OCI-M2 (cell line): ENCODE measurements around the gene DUS4L.
"Not testable (repeated sequence)": the region's sequence is repeated elsewhere in the genome, so short reads cannot be mapped to it uniquely, and the experiment has no call there.

Experiments
- DNase-seq: peaks from one replicate; lab custom pipeline; 2025; ENCODE audit not compliant: unreplicated experiment; lab: John Stamatoyannopoulos, UW

Gene DUS4L, protein sequence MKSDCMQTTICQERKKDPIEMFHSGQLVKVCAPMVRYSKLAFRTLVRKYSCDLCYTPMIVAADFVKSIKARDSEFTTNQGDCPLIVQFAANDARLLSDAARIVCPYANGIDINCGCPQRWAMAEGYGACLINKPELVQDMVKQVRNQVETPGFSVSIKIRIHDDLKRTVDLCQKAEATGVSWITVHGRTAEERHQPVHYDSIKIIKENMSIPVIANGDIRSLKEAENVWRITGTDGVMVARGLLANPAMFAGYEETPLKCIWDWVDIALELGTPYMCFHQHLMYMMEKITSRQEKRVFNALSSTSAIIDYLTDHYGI

DNA sequence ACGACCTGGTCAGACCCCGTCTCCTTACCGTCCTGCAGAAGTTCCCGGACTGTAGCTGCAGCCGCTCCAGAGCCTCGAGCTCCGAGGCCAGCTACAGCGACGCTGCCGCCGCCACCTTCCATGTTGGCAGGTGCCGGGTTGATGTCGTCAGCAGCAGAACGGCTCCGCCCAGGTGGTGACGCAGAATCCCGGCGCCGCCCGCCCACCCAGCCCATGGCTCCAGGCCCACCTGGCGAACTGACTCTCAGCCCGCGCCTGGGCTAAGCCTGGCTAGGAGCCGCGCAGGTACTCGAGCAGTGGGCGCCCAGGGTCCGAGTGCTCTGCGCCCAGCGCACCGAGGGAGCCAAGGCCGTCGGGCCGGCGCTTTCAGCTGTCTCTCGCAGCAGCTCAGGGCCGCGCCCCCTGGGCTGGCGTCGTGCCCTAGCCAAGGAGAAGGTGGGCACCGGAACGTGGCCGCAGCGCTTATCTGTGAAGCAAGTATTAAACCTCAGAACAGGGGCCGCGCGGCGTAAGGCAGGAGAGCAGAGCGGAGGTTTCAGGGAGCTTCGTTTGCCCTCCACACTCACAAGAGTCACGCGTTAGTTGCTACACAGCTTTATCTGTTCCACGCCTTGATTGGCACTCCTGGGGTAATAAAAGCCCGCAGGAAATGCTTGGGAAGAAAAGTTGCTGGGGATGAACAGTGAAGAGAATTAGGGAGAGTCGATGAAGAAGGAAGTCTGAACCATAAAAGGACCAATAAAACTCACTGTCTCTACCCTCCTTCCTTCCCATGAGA lies at the start of gene DUS4L, which contains the start of gene COG5:
DUS4L (plus strand) TSS at position 197 of the 778 bp plus-strand sequence. CDS start 3,100 bp downstream, outside the sequence.
COG5 (minus strand) TSS at position 146 of the 778 bp plus-strand sequence; CDS start at position 122, 24 bp downstream.
- DNase-seq: peak; percentile 50

DNA sequence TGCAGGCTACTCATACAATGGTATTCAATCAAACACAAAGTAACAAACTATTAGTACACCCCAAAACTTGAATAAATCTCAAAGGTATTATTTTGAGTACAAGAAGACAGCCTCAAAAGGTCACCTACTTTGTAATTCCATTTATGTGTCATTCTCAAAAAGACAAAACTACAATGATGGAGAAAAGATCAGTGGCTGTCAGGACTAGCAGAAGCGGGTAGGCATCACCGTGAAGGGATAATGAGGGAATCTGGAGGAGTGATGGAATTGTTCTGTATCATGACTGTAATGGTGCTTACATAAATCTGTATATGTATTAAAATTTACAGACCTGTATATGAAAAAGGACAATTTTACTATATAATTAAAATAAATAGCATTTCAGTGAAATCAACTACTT lies 37.1 kb upstream of the DUS4L start:
- no peak for DNase-seq

DNA sequence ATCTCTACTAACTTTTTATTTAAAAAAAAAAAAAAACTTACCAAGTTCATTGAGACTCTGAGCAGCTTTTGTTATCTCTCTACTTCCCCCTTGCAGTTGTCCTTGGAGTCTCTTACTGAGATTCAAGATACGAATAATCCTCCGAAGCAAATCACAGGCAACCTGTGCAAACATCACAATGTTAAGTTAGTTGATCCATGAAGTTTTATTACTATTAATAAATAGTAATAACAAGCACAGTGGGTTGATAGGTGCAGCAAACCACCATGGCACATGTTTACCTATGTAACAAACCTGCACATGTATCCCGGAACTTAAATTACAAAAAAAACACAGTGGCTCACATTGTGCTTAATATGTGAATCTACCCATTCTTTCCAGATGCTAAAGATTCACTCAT lies 36.6 kb upstream of the DUS4L start:
- DNase-seq: no peak

DNA sequence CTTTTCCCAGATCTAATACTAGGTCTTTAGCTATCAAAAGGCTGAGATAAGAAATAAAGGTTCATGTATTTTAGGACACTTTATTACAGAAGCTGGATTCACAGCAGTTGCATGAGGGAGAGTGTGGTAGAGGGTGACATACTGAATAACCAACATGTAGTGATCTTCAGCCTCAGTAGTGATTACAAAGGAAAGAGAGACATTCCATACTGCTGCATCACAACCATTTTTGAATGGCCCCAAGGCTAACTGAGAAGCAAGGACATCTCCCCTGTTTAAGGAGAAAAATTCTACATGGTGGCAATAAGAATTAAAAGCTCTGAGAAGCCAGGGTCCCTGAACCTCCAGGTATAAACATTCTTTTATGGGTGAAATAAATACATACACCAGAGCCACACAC lies 35.3 kb upstream of the DUS4L start:
- DNase-seq: no peak

DNA sequence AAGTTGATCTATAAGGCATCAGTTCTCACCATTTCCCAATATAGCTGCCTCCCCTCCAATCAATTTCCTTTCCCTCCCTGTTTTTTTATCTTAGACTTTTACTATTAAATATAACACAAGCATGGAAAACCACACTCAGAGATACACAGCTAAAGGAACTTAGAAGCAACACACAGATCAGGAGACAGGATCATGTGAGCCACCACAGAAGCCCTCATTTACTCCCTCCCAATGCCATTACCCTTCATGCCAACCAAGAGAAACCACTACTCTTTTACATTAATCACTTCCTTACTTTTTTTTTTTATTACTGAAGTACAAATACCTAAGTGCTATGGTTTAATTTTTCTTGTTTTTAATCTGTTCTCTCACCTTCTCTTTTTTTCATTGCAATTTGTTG lies 33.0 kb upstream of the DUS4L start:
- no peak for DNase-seq

DNA sequence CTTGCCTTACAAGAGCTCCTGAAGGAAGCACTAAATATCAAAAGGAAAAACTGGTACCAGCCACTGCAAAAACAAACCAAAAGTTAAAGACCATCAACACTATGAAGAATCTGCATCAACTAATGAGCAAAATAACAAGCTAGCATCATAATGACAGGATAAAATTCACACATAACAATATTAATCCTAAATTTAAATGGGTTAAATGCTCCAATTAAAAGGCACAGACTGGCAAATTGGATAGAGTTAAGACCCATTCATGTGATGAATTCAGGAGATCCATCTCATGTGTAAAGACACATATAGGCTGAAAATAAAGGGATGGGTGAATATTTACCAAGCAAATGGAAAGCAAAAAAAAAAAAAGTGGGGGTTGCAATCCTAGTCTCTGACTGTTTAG lies 29.6 kb upstream of the DUS4L start:
- DNase-seq: no peak

DNA sequence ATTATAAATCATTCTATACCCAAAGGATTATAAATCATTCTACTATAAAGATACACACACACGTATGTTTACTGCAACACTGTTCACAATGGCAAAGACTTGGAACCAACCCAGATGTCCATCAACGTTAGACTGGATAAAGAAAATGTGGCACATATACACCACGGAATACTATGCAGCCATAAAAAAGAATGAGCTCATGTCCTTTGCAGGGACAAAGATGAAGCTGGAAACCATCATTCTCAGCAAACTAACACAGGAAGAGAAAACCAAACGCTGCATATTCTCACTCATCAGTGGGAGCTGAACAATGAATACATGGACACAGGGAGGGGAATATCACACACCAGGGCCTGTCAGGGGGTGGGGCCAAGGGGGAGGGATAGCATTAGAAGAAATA lies 26.5 kb upstream of the DUS4L start:
- DNase-seq: not testable (repeated sequence)

DNA sequence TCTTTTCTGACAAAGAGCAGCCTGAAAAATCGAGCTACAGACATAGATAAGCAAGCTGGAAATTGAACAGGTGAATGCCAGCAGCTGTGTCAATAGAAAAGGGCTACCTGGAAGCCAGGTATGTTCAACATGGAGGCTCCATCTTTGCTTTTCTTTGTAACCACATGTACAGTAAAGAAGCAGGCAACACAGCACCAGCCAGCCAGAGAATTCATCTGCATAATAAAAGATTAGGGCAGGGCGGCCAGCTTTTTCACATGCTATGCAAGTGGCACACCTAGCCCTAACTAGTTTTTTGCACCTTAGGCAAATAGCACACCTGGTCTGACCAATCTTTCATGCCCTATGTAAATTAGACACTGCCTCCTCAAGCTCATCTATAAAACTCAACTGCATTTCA lies 25.8 kb upstream of the DUS4L start:
- no peak for DNase-seq

DNA sequence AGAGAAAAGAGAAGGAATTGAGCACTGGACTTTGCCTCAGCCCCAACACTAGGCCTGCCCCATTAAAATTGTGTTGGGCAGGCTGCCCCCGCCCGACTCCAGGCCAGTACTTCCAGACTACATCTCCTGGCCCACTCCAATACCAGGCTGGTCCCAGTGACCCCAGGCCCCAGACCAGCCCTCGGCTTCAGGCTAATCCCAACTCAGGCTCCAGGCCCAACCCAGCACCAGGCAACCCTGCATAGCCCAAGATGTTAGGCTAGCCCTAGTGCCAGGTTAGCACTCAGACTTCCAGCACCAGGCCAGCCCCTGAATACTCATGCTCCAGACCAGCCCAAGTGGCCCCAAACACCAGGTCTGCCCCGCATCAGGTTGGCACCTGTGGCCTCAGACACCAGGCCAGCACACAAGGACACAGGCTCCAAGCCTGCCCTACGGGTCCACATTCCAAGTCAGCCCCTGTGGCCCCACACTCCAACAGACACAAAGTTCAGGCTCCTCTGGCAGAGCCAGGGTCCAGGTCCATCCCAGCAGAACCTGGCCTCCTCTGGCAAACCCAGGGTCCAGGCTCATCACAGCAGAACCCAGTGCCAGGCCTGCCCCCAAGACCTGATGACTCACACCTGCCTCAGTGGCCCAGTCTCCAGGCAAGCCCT lies 20.3 kb upstream of the DUS4L start:
- no peak for DNase-seq

DNA sequence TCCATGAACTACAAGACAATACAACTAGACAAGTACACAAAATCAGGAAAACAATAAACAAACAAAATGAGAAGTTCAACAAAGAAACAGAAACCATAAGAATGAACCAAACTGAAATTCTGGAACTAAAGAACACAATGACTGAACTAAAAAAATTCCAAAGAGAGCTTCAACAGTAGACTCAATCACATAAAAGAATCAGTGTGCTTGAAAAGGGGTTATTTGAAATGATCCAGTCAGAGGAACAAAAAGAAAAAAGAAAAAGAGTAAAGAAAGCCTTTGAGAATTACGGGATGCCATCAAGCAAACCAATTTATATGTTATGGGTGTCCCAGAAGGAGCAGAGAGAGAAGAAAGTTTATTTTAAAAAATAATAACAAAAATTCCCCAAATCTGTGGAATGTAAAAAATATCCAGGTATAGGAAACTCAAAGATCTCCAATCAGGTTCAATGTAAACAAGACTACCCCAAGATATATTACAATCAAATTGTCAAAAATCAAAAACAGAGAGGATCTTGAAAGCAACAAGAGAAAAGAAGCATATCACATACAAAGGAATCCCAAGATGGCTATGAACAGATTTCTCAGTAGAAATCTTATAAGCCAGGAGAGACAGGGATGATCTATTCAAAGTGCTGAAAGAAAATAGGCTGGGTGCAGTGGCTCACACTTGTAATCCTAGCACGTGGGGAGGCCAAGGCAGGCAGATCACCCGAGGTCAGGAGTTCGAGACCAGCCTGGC lies 18.8 kb upstream of the DUS4L start:
- no peak for DNase-seq

DNA sequence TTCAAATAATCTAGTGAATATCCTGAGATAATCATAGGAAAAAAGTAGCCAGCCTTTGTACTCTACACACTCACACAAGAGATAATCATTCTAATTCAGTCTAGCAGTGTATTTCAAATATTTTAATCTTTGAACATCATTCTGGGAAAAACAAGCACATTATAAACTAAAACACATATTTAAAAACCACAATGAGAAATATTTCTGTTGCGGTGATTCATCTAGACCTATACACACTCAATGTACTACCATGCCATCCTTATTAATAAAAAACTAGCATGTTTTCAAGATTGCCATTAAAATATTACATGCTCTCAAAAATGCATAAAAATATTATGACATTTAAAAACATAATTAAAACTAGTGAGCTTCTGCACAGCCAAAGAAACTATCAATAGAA lies 11.8 kb upstream of the DUS4L start:
- DNase-seq: no peak

DNA sequence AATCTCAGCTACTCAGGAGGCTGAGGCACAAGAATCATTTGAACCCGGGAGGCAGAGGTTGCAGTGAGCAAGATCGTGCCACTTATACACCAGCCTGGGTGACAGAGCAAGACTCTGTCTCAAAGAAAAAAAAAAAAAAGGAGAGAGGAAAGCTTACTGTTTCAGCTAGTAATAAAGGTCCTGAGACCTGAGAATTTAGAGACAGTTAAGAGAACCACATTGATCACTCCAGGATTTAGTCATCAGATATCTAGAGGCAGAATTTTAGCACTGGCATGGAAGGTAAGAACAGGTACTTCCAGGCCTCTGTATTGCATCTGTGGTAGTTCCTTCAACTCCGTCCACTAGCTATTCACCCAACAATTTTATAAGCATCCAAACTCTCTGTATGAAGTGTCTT lies 7.9 kb upstream of the DUS4L start:
- DNase-seq: no peak

DNA sequence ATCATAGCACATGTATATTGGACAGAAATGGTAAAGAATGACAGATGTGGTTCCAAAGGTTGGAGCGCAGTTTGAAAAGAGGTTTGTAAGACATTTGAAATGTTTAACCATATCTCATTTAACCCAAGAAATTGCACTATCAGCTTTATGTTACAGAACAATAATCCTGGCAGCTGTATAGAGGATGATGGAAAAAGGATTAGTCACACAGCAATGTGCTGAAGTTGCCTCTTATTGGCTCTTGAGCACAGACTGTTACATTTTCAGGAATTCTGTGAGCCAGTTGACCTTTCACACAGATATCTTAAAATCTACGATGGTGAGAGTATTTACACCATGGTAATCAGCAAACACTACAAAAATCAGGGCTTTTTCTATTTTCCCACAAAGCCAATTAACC lies 3.9 kb upstream of the DUS4L start:
- no peak for DNase-seq

DNA sequence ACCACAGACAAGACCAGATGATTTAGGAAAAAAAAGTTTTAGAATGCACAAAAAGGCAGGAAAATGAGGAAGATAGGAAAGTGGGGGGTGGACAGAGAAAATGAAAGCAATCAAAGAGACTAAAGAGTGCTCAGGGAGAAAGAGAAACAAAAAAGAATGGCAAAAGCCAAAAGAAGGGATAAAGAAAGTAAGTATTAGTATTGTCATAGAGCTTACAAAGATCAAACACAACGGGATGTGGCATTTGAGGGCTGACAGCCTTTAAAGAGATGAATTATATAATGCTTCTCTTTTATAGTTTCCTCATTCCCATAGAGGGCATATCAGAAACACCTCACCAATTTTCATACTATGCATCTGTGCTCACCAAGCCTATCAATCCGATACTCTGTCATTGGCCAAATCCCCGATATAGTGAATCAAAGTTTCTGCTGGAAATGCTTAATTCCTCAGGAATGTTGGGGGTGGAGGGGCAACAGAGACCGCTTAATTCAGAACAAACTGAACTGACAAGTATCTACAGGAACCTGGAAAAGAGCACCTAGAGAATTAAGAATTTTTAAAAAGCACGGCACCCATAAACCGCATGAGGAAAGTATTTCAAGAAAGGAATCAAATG lies 2.8 kb upstream of the DUS4L start:
- DNase-seq: no peak

DNA sequence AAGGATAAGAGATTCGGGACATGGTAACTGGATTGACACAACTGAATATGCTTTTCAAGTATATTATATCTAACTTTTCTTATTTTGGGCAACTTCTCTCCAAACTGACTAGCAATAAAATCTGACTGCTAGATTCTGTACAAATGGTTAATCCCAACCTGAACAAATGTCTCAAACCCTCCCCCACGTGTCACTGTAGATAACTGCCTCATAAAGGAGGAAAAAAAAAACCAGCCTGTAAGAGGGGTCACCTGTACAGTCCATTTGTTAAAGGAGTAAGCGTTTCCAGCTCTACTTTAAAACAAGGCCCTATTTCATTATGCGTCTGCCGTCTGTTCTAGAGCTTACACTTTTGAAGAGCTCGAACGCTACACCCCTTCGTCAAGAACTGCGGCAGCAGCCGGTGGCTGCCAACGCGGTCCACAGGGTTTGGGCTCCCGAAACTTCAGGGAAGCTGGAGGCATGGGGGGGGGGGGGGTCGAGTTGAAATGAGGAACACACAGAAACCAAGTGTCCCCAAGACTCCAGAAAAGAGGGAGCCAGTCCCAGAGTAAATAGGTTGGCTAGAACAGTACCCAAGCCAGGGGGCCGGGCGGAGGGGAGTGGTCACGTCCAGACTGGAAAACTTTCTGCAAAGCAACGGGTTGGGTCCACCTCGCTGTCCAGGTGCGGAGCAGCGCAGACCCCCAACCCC lies 543 bp upstream of the DUS4L start:
- peak; percentile 50 for DNase-seq

DNA sequence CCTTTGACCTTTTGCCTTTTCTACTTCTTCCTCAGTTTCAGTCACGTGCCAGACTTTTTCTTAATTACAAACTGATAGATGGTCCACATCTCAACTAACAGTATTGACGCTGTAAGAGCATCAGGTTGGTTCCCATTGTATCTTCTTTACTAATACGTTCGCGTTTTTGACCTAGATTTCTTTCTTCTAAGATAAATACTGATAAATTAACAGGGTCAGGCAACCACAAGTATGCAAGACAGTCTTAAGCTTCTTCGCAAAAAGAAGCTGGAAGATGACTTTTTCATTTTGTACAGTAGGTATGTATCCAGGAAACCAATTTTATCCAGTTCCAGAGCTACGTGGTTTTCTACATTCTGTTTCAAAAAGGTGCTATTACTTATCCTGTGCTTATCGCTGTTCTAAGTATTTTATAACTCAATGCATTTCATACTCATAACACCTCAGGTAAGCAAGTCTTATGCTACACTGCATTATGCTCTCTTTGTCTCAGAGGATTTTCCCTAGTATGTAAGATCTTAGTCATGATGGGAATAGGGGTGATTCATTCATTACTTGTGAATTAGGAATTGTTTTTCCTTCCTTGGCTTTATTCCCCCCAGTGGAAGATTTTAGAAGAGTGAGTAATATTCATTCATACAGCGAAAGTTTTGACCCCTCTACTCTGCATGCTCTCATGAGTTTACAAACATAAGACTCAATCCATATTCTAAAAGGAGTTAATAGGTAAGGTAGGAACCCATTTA lies 955 bp downstream of the DUS4L start:
- DNase-seq: no peak

DNA sequence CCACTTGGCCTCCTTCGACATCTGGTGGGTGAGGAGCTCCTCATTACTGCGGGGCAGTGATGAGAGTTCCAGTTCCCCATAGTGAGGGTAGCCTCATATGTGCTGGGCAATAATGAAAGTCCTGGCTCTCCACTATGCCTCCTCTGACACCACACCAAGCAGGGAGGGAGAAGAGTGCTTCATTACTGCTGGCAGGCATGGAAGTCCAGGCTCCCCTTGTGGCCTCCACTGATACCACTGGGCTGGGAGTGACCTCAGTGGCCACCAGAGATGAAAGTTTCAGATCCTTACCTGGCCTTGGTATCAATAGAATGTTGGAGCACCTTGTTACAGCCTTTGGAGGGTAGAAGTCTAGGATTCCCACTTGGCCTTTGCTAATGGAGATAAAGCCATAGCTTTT lies 6.5 kb downstream of the DUS4L start:
- no peak for DNase-seq

DNA sequence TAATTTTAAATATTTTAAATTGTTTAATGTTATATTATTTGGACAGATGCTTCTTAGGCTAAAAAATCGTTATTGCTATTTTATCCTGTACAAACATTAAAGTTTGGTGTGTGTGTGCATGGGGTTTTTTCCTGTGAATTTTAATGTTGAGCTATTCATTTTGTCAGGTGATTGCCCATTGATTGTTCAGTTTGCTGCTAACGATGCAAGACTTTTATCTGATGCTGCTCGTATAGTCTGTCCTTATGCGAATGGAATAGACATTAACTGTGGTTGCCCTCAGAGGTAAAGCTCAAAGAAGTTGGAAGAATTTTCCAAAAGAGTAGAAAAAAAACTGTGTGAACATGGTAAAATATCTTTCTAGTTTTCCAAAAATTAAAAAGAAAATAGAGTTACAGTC lies 9.8 kb downstream of the DUS4L start:
- DNase-seq: no peak

DNA sequence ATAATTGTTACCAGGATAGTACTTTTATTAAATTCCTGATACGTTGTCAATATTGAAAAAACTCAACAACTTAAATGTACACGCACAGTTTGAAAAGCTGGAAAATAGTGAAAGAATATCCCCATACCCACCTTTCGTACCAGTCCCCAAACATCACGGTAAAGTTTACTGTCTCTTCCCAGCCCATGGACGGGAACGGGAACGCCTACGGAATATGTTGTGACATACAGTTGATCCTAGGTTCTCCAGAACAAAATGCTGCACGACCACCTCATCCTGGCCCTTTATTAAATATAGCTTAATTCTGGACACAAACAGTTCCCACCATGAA lies 15.7 kb downstream of the DUS4L start:
- no peak for DNase-seq
